ENCODE results near the gene TUBB4B.

DNA sequence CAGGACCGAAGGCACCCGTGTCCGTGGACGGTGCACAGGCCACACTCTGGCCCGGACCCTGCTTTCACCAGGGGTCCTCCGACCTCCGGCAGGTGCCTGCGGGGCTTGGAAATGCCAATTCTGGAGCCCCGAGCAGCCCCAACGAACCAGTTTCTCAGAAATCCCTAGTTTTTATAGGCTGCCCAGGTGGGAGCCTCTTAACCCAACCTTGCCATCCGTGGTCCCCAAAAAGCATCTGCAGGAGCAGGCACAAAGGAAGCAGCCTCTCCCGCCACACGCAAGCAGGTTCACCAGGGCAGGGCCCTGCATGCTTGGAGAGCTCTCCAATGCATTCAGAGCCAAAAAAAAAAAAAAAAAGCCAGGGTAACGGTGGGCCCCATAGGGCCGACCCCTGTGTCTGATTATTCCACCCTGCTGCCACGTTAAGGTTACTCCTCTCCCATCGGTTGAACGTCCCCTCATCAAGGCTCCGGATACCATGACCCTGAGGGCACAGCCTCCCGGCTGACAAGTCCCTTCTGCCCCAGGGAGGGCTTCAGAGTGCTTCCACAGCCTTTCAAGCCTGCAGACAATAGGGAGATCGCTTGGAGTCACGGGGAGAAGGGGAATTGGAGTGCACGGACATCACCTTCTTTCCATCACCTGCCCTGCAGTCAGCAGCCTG is 39.8 kb upstream of the TUBB4B start:
- TF ChIP-seq TAF1 (IDR thresholded peaks at IDR 0.05; ENCODE audit: low read depth, low read length) (no peak), POLR2A (IDR thresholded peaks at IDR 0.05; ENCODE audit: low read depth, low read length) (peak; percentile 30; the same call in 1 of the 2 replicates), POLR2AphosphoS5 (IDR thresholded peaks at IDR 0.05; ENCODE audit: low read depth, low read length) (no peak)
